Stimulated activated CD8-positive, alpha-beta memory T cell treated with anti-CD3 and anti-CD28 coated beads, Interleukin-15, amount 100 ng/mL, for 4 hours (primary cell): Measurements from ENCODE around the gene TH.
"Not testable (repeated sequence)": the region's sequence is repeated elsewhere in the genome, so short reads cannot be mapped to it uniquely, and the experiment has no call there.

Experiments used
- DNase-seq, 2 donors: peaks; one replicate each; pipeline ENCODE4 v3.0.0-alpha.2; 2020; ENCODE audit warnings: low read depth in 2 of 2

Gene TH

GRCh38 chr11:2178055-2178773 lies 6.6 kb upstream of the TH start:
- not testable (repeated sequence) for DNase-seq

GRCh38 chr11:2177076-2177475 lies 5.5 kb upstream of the TH start:
- DNase-seq, result no peak

GRCh38 chr11:2176389-2176900 lies 4.8 kb upstream of the TH start:
- no peak for DNase-seq

GRCh38 chr11:2175659-2176058 lies 4.0 kb upstream of the TH start:
- no peak for DNase-seq

- DNase-seq, result no peak
Measured at GRCh38 chr11:2174361-2174760, 2.7 kb upstream of the TH start.

- DNase-seq, result no peak
Measured at GRCh38 chr11:2173761-2174160, 2.1 kb upstream of the TH start.

- DNase-seq, result no peak
Measured at GRCh38 chr11:2173150-2173693, 1.6 kb upstream of the TH start.

- no peak for DNase-seq
Measured at GRCh38 chr11:2172676-2173075, 1.1 kb upstream of the TH start.

GRCh38 chr11:2169626-2170570 lies 1.7 kb downstream of the TH start:
- no peak for DNase-seq

GRCh38 chr11:2169005-2169378 lies 2.6 kb downstream of the TH start:
- DNase-seq, result no peak

- DNase-seq, result no peak
Measured at GRCh38 chr11:2168286-2169004, 3.2 kb downstream of the TH start.

GRCh38 chr11:2167141-2168045 lies 4.2 kb downstream of the TH start:
- no peak for DNase-seq

- no peak for DNase-seq
Measured at GRCh38 chr11:2166091-2166851, 5.3 kb downstream of the TH start.

- no peak for DNase-seq
Measured at GRCh38 chr11:2165571-2165970, 6.0 kb downstream of the TH start.

- DNase-seq, result no peak
Measured at GRCh38 chr11:2164861-2165555, 6.6 kb downstream of the TH start.

- DNase-seq, result no peak
Measured at GRCh38 chr11:2164081-2164480, 7.5 kb downstream of the TH start.

- no peak for DNase-seq
Measured at GRCh38 chr11:2163428-2163978, 8.1 kb downstream of the TH start.

- DNase-seq, result no peak
Measured at GRCh38 chr11:2160736-2161259, 10.8 kb downstream of the TH start, which contains the start of gene INS. Gene INS, minus strand, starts transcription at chr11:2161209. Its CDS starts 238 bp downstream, at chr11:2160971.
